ENCODE results near the gene FOXP1.

The FOXP1 gene

DNA sequence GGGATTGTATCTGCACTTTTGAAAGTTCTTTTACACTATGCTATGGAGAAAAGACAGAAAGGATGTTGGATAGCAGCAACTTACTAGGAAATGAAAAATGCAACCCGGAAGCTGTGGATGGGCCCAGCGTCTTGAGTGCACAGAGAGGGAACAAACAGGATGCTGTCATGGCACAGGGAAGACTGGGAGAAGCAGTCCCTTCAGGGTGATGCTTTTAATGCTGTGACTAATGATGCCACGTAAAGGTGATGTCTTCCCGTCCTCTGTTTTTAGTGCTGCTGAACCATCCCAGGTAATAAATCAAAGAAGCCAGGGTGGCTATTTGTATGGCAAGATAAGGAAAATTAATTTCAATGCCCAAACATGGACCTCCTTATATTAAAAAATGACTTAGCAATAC is 437.6 kb downstream of the FOXP1 start:
- no peak for ATAC-seq
- no peak for TF ChIP-seq BACH2 (CRISPR knock-in tag; IDR thresholded peaks at IDR 0.05; ENCODE audit: borderline replicate concordance)
- no peak for TF ChIP-seq ARNTL (CRISPR knock-in tag; IDR thresholded peaks at IDR 0.05; ENCODE audit: borderline replicate concordance, low read depth)
- no peak for TF ChIP-seq PPARA (CRISPR knock-in tag; IDR thresholded peaks at IDR 0.05; ENCODE audit: borderline replicate concordance)
- no peak for TF ChIP-seq TCF4 (CRISPR knock-in tag; IDR thresholded peaks at IDR 0.05; ENCODE audit: borderline replicate concordance)
- TF ChIP-seq, protein P1, sequence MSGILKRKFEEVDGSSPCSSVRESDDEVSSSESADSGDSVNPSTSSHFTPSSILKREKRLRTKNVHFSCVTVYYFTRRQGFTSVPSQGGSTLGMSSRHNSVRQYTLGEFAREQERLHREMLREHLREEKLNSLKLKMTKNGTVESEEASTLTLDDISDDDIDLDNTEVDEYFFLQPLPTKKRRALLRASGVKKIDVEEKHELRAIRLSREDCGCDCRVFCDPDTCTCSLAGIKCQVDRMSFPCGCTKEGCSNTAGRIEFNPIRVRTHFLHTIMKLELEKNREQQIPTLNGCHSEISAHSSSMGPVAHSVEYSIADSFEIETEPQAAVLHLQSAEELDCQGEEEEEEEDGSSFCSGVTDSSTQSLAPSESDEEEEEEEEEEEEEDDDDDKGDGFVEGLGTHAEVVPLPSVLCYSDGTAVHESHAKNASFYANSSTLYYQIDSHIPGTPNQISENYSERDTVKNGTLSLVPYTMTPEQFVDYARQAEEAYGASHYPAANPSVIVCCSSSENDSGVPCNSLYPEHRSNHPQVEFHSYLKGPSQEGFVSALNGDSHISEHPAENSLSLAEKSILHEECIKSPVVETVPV (CRISPR knock-in tag; IDR thresholded peaks at IDR 0.05): no peak
- no peak for TF ChIP-seq ZNF565 (CRISPR knock-in tag; conservative IDR thresholded peaks at IDR 0.05; ENCODE audit: low read depth)
- TF ChIP-seq ZFP30 (CRISPR knock-in tag; IDR thresholded peaks at IDR 0.05): no peak
- no peak for TF ChIP-seq ZNF70 (CRISPR knock-in tag; IDR thresholded peaks at IDR 0.05)
- no peak for TF ChIP-seq ESRRG (CRISPR knock-in tag; IDR thresholded peaks at IDR 0.05)
- no peak for TF ChIP-seq OSR1 (CRISPR knock-in tag; IDR thresholded peaks at IDR 0.05)
- TF ChIP-seq ZFP3 (CRISPR knock-in tag; IDR thresholded peaks at IDR 0.05): no peak

DNA sequence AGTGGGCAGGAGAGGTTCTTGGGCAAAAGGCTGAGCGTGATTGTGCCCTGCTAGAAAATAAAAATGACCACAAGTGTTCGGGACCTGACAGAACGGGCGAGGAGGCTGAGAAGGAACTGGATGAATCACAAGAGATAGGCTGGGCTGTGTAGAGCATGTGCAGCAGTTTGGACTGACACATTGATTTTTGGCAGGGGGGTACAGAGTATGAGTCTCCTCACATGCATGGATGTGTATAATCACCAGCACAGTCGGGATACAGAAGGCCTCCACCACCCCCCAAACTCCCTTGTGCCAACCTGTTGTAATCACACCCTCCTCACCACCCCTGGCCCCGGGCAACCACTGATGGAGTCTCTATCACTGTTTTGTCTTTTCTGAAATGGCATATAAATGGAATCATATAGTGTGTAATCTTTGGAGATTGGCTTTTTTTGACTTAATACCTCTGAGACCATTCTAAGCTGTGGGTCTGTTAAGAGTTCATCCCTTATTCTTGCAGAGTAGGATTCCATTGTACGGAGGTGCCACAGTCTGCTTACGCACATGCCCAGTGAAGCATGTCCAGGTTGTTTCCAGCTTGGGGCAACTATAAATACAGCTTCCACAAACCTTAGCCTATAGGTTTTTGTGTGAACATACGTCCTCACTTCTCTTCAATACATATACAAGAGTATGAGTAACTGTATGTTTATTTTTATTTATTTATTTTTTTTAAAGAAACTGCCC is 438.8 kb downstream of the FOXP1 start:
- TF ChIP-seq ZFP3 (CRISPR knock-in tag; IDR thresholded peaks at IDR 0.05) (no peak), ISL1 (CRISPR knock-in tag; IDR thresholded peaks at IDR 0.05) (no peak), TOX (CRISPR knock-in tag; IDR thresholded peaks at IDR 0.05; ENCODE audit: borderline replicate concordance) (no peak), ZFP30 (CRISPR knock-in tag; IDR thresholded peaks at IDR 0.05) (no peak), RARB (CRISPR knock-in tag; IDR thresholded peaks at IDR 0.05) (no peak), ZNF8 (CRISPR knock-in tag; IDR thresholded peaks at IDR 0.05) (no peak), PPARA (CRISPR knock-in tag; IDR thresholded peaks at IDR 0.05; ENCODE audit: borderline replicate concordance) (no peak), OSR1 (CRISPR knock-in tag; IDR thresholded peaks at IDR 0.05) (no peak)
- TF ChIP-seq, protein P1 (CRISPR knock-in tag; IDR thresholded peaks at IDR 0.05): no peak
- TF ChIP-seq, protein P2, sequence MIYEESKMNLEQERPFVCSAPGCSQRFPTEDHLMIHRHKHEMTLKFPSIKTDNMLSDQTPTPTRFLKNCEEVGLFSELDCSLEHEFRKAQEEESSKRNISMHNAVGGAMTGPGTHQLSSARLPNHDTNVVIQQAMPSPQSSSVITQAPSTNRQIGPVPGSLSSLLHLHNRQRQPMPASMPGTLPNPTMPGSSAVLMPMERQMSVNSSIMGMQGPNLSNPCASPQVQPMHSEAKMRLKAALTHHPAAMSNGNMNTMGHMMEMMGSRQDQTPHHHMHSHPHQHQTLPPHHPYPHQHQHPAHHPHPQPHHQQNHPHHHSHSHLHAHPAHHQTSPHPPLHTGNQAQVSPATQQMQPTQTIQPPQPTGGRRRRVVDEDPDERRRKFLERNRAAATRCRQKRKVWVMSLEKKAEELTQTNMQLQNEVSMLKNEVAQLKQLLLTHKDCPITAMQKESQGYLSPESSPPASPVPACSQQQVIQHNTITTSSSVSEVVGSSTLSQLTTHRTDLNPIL (CRISPR knock-in tag; IDR thresholded peaks at IDR 0.05; ENCODE audit: low read depth): no peak
- TF ChIP-seq, protein P3, sequence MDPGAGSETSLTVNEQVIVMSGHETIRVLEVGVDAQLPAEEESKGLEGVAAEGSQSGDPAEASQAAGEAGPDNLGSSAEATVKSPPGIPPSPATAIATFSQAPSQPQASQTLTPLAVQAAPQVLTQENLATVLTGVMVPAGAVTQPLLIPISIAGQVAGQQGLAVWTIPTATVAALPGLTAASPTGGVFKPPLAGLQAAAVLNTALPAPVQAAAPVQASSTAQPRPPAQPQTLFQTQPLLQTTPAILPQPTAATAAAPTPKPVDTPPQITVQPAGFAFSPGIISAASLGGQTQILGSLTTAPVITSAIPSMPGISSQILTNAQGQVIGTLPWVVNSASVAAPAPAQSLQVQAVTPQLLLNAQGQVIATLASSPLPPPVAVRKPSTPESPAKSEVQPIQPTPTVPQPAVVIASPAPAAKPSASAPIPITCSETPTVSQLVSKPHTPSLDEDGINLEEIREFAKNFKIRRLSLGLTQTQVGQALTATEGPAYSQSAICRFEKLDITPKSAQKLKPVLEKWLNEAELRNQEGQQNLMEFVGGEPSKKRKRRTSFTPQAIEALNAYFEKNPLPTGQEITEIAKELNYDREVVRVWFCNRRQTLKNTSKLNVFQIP (CRISPR knock-in tag; IDR thresholded peaks at IDR 0.05; ENCODE audit: borderline replicate concordance, low read depth): no peak
- no peak for ATAC-seq

DNA sequence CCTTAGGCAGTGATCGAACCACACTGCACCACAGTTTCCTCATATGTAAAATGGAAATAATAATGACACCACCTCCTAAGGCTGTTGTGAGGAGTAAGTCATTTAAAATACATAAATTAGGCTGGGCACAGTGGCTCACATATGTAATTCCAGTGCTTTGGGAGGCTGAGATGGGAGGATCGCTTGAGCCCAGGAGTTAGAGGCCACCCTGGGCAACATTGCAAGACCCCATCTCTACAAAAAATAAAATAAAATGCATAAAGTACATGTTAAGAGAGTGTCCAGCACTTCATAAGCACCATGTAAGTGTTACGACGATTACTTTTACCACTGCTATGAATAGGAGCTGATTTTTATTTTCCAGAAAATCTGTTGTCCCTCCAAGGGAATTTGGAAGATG is 440.0 kb downstream of the FOXP1 start:
- no peak for TF ChIP-seq ZNF8 (CRISPR knock-in tag; IDR thresholded peaks at IDR 0.05)
- no peak for TF ChIP-seq ZNF70 (CRISPR knock-in tag; IDR thresholded peaks at IDR 0.05)
- TF ChIP-seq, protein P1 (CRISPR knock-in tag; IDR thresholded peaks at IDR 0.05): no peak
- no peak for TF ChIP-seq TOX (CRISPR knock-in tag; IDR thresholded peaks at IDR 0.05; ENCODE audit: borderline replicate concordance)

DNA sequence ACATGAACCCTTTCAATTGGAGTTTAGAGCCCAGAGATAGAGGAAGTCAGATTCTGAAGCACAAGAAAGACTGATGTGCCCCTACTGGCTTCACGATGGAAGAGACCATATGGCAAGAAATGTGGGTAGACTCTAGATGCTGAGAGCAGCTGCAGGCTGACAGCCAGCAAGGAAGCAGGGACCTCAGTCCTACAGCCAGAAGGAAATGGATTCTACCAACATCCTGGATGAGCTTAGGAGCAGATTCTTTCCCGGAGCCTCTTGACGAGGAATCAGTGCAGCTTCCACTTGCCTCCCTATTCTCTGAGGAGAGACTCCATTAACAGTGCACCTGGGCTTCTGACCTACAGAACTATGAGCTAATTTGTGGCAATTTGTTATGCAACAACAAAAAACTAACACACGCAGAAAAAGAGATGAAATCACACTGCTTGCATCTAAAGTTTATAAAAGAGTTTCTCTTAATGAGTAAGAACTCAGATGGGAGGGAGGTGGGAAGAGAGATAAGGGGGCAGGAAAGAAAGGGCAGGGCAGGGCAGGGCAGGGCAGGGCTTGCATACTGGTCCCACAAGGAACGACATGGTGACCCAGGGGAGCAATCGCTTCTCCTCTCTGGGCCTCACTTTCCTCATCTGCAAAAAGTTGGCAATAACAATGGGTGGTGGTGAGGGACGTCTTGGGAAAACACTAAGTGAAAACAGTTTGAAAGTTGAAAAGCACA is 440.9 kb downstream of the FOXP1 start:
- TF ChIP-seq SNAI2 (CRISPR knock-in tag; IDR thresholded peaks at IDR 0.05): no peak
- TF ChIP-seq TCF4 (CRISPR knock-in tag; IDR thresholded peaks at IDR 0.05; ENCODE audit: borderline replicate concordance): no peak
- TF ChIP-seq CSDC2 (CRISPR knock-in tag; IDR thresholded peaks at IDR 0.05): no peak
- TF ChIP-seq, protein P2 (CRISPR knock-in tag; IDR thresholded peaks at IDR 0.05; ENCODE audit: low read depth): no peak
- no peak for TF ChIP-seq ZFP3 (CRISPR knock-in tag; IDR thresholded peaks at IDR 0.05)
- no peak for TF ChIP-seq OSR1 (CRISPR knock-in tag; IDR thresholded peaks at IDR 0.05)
- TF ChIP-seq GLIS3 (CRISPR knock-in tag; IDR thresholded peaks at IDR 0.05): no peak
- ATAC-seq: no peak

More for the DNA sequence above, 440.0 kb downstream of the FOXP1 start:
- no peak for ATAC-seq

Data from SK-N-SH treated with all-trans-retinoic acid at 6 μM for 48 hours (cell line).